Sigmoid colon (tissue), 7 donors: ENCODE data around the gene LRRC8B. TPM values are rescaled to one million over a fixed set of nuclear protein-coding genes. Genes with fewer than 3 reads are reported as not detected.

Source experiments
- DNase-seq: peaks from one replicate; pipeline ENCODE4 v3.0.0-alpha.2; 2019
- H3K27ac ChIP-seq, 4 donors: fragments of 200-600 bp; sonication (generic); one replicate each; pipeline ENCODE4 v1.5.1; 2016 to 2019; ENCODE audit warnings: mild to moderate bottlenecking in 1 of 4
- H3K27me3 ChIP-seq, 3 donors: fragments of 200-600 bp; sonication (generic); one replicate each; pipeline ENCODE4 v1.5.1; 2019; ENCODE audit warnings: mild to moderate bottlenecking in 1 of 3
- H3K36me3 ChIP-seq, 4 donors: fragments of 200-600 bp; sonication (generic); one replicate each; pipeline ENCODE4 v1.5.1; 2016 to 2019
- H3K4me1 ChIP-seq, 4 donors: fragments of 200-600 bp; sonication (generic); one replicate each; pipeline ENCODE4 v1.5.1; 2017 to 2019
- H3K4me3 ChIP-seq, 4 donors: fragments of 200-600 bp; sonication (generic); one replicate each; pipeline ENCODE4 v1.5.1; 2017 to 2019; ENCODE audit warnings: mild to moderate bottlenecking in 2 of 4, moderate library complexity in 1 of 4
- H3K9me3 ChIP-seq, 4 donors: fragments of 200-600 bp in 3 of 4; sonication (generic) in 3 of 4; one replicate each; pipeline versions ENCODE4 v1.5.1 to v1.6.1; 2013 to 2019
- CTCF ChIP-seq, 4 experiments: fragments of 450-650 bp in 3 of 4; fragments of 200-600 bp in 1 of 4; IDR thresholded peaks; one replicate each; pipeline ENCODE4 v1.5.1; 2016 to 2019; ENCODE audit warnings: antibody characterized with exemption in 4 of 4, mild to moderate bottlenecking in 3 of 4, moderate library complexity in 2 of 4
- EP300 ChIP-seq, 4 donors: sonication (generic); formaldehyde crosslinking; IDR thresholded peaks; one replicate each; pipeline ENCODE4 v1.6.1; 2017; ENCODE audit warnings: antibody characterized with exemption in 4 of 4
- POLR2A ChIP-seq, 2 donors: fragments of 450-650 bp; IDR thresholded peaks; one replicate each; pipeline ENCODE4 v1.6.1; 2016; ENCODE audit warnings: antibody characterized with exemption in 2 of 2, mild to moderate bottlenecking in 2 of 2, moderate library complexity in 2 of 2
- POLR2AphosphoS5 ChIP-seq, 4 donors: sonication (generic); formaldehyde crosslinking; IDR thresholded peaks; one replicate each; pipeline ENCODE4 v1.6.1; 2017; ENCODE audit warnings: antibody characterized with exemption in 4 of 4
- WGBS, 2 donors: extraction: QIAGEN DNeasy Blood & Tissue Kit; methylation state at CpG; one replicate each; pipeline ENCODE4 v1.1.7; 2013; 5-methylcytosine and 5-hydroxymethylcytosine counted together
- intact Hi-C: fragments of 100-400 bp; cut with DNase I; formaldehyde crosslinking; loops from one replicate; pipeline ENCODE4 v1.15.1; 2023
- polyA plus RNA-seq, 3 donors: library from polyadenylated mRNA; stranded (reverse); fragments of 200-250 nt; gene quantifications; one replicate each; pipeline ENCODE4 v1.2.3, GENCODE V29; 2013
- total RNA-seq, 4 donors: library from RNA; depleted of rRNA; stranded (reverse); fragments of >200 nt; gene quantifications; one replicate each; pipeline ENCODE4 v1.1.0, GENCODE V29; 2016
- donor health status: healthy with polysubstance abuse.
- donor health status: Bipolar disorder and iron deficiency.
- donor health status: healthy.

LRRC8B gene
- total and polyA plus RNA-seq, 7 donors, result 1.8 to 9.8 (median 4.1) TPM

DNA sequence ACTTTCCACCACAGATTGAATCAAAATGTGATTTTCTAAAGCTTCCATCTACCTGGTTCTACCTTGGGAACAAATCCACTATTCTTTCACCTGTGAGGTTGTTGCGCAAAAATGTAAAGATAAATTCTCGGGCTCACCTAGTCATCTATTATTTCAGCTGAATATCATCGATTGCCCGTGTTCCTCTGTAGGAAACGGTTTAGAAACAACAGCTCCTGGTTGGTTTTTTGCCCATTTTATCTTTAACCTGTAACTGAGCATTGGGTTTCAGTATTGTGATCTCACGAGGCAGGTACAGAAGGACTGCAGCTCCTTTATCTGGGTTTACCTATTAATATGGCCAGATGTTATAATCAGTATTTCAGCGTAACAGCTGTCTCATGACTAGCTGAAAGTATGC is 55.4 kb downstream of the LRRC8B start:
- no peak for DNase-seq
- Histone ChIP-seq H3K27me3 (no peaks in the 10 kb centered on the region), H3K9me3 (no peaks in the 10 kb centered on the region), H3K4me1 (no peaks in the 10 kb centered on the region), H3K4me3 (no peak overlapping the region), H3K27ac (no peak overlapping the region), H3K36me3 (peaks cover 0 to 25% (median 4%) of the 10 kb centered on the region in 4 donors)
- TF ChIP-seq POLR2A (IDR thresholded peaks at IDR 0.05) (no peak), CTCF (IDR thresholded peaks at IDR 0.05) (no peak), POLR2AphosphoS5 (IDR thresholded peaks at IDR 0.05) (no peak), EP300 (IDR thresholded peaks at IDR 0.05) (no peak)
- 97% methylated on average over 7 of the region's 7 CpGs for WGBS, 2 donors
- intact Hi-C loops, result no loop called here

DNA sequence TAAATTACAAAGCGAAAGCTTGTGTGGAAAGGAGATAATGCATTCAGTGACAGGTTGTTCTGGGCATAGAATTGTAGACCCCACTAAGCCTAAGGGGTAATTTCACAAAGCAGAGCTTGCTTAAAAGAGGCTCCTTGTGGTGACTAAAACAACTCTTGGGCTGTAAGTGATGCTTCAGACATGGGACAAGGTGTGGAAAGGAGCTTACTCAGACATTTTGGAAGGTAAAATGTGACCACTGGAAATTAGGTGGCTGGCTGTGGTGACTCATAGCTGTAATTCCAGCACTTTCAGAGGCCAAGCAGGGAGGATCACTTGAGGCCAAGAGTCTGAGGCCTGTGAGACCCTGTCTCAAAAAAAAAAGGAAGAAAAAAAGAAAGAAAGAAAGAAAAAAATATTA is 57.2 kb downstream of the LRRC8B start:
- no peaks in the 10 kb centered on the region for H3K27me3 ChIP-seq
- no peak overlapping the region for H3K4me3 ChIP-seq
- H3K36me3 ChIP-seq, result peaks cover 0 to 25% (median 4%) of the 10 kb centered on the region in 4 donors
- H3K27ac ChIP-seq, result no peak overlapping the region
- no peak for DNase-seq
- H3K9me3 ChIP-seq, result no peaks in the 10 kb centered on the region
- H3K4me1 ChIP-seq, result no peaks in the 10 kb centered on the region
- no peak for TF ChIP-seq POLR2AphosphoS5 (IDR thresholded peaks at IDR 0.05)
- no peak for TF ChIP-seq CTCF (IDR thresholded peaks at IDR 0.05)
- TF ChIP-seq EP300 (IDR thresholded peaks at IDR 0.05), result no peak
- no peak for TF ChIP-seq POLR2A (IDR thresholded peaks at IDR 0.05)
- 98 to 99% methylated on average over 1 of the region's 1 CpG for WGBS, 2 donors
- intact Hi-C loops, result no loop called here

- TF ChIP-seq EP300 (IDR thresholded peaks at IDR 0.05), result no peak
- no peak for TF ChIP-seq POLR2A (IDR thresholded peaks at IDR 0.05)
- no peak for TF ChIP-seq CTCF (IDR thresholded peaks at IDR 0.05)
- no peak for TF ChIP-seq POLR2AphosphoS5 (IDR thresholded peaks at IDR 0.05)
- Histone ChIP-seq H3K4me3 (no peak overlapping the region), H3K9me3 (no peaks in the 10 kb centered on the region), H3K27ac (no peak overlapping the region), H3K4me1 (no peaks in the 10 kb centered on the region), H3K36me3 (peaks cover 0 to 25% (median 4%) of the 10 kb centered on the region in 4 donors), H3K27me3 (no peaks in the 10 kb centered on the region)
- intact Hi-C loops, result no loop called here
- DNase-seq, result no peak
- WGBS, 2 donors, result 95% methylated on average over 9 of the region's 9 CpGs
Measured at GRCh38 chr1:89582571-89582970, 57.9 kb downstream of the LRRC8B start.

GRCh38 chr1:89584211-89584610 is 59.6 kb downstream of the LRRC8B start:
- 92 to 98% methylated on average over 2 of the region's 2 CpGs for WGBS, 2 donors
- TF ChIP-seq EP300 (IDR thresholded peaks at IDR 0.05) (no peak), POLR2AphosphoS5 (IDR thresholded peaks at IDR 0.05) (no peak), POLR2A (IDR thresholded peaks at IDR 0.05) (no peak), CTCF (IDR thresholded peaks at IDR 0.05) (no peak)
- no peaks in the 10 kb centered on the region for H3K27me3 ChIP-seq

DNA sequence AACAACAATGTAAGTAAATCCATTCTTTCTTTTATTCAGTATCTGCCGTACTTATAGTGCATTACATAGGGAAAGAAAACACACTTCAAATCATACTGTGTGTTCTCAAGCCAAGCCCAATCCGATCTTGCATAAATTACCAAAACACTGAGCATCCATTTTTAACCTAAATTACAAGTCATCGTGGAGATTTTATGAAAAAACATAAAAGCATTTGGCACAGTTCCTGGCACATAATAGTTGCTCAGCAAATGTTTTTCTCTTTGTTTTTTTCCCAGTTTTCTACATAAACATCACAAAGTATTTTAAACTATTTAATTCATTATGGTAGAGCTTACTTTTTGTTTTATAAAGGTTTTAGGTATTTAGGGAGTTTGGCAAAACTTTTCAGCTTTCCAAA is 60.2 kb downstream of the LRRC8B start:
- H3K27me3 ChIP-seq, result no peaks in the 10 kb centered on the region
- no peaks in the 10 kb centered on the region for H3K4me1 ChIP-seq
- WGBS, 2 donors, result 88 to 90% methylated on average over 3 of the region's 3 CpGs
- intact Hi-C loops, result no loop called here
- TF ChIP-seq EP300 (IDR thresholded peaks at IDR 0.05) (no peak), POLR2A (IDR thresholded peaks at IDR 0.05) (no peak), CTCF (IDR thresholded peaks at IDR 0.05) (no peak), POLR2AphosphoS5 (IDR thresholded peaks at IDR 0.05) (no peak)
- no peak overlapping the region for H3K27ac ChIP-seq
- DNase-seq, result no peak
- no peak overlapping the region for H3K4me3 ChIP-seq
- no peaks in the 10 kb centered on the region for H3K9me3 ChIP-seq
- H3K36me3 ChIP-seq, result peaks cover 0 to 25% (median 4%) of the 10 kb centered on the region in 4 donors

More at GRCh38 chr1:89584211-89584610, 59.6 kb downstream of the LRRC8B start:
- Histone ChIP-seq H3K4me3 (no peak overlapping the region), H3K27ac (no peak overlapping the region), H3K4me1 (no peaks in the 10 kb centered on the region), H3K9me3 (no peaks in the 10 kb centered on the region), H3K36me3 (peaks cover 0 to 25% (median 4%) of the 10 kb centered on the region in 4 donors)
- intact Hi-C loops, result no loop called here
- no peak for DNase-seq
